Transverse colon (tissue), 4 donors: ENCODE data around the gene TSHB.

Experiments
- EP300 ChIP-seq: sonication (generic); formaldehyde crosslinking; IDR thresholded peaks from one replicate; pipeline ENCODE4 v1.6.1; 2017; ENCODE audit warnings: antibody characterized with exemption, low read depth
- POLR2AphosphoS5 ChIP-seq, 3 donors: sonication (generic); formaldehyde crosslinking; IDR thresholded peaks; one replicate each; pipeline ENCODE4 v1.6.1; 2016; ENCODE audit warnings: antibody characterized with exemption in 3 of 3
- TF ChIP-seq, protein P1 (sequence below), 5 experiments: fragments of 200-600 bp in 3 of 5; fragments of 450-650 bp in 2 of 5; sonication (generic) in 3 of 5; IDR thresholded peaks; 1 replicate in 2 of 5; 2 replicates in 3 of 5; pipeline ENCODE4 v1.5.1; 2016 to 2017; ENCODE audit warnings: antibody characterized with exemption in 5 of 5, inconsistent platforms in 3 of 5, mild to moderate bottlenecking in 2 of 5, moderate library complexity in 1 of 5

DNA sequence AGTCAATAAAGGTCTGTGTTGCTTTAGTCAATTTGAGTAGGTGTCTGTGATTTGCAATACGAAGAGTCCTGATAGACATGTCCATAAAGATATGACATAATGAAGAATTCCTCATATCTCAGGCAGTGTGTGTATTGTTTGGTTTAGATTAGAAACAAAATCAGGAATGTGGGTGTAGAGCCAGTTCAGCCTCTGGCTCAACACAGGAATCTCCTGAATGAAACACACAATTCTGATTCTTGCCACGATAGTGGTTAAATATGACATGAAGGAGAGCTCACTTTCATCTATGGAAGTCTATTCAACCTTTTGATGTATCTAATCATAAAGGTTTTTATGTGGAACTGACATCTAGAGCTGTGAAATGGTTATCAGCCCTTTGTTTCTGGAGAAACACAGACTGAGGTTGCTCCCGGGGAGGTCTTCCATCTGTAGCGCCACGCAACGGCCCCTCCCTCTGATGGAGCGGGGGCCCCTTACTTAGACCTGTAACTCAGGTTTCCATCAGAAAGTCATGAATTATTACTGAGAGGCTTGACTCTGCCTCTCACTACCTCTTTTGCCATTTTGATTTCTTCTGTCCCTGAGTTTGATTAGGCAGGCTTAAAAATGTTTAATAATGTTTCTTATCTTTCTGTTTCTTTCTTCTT lies 40.2 kb downstream of the TSHB start:
- TF ChIP-seq, protein P1, sequence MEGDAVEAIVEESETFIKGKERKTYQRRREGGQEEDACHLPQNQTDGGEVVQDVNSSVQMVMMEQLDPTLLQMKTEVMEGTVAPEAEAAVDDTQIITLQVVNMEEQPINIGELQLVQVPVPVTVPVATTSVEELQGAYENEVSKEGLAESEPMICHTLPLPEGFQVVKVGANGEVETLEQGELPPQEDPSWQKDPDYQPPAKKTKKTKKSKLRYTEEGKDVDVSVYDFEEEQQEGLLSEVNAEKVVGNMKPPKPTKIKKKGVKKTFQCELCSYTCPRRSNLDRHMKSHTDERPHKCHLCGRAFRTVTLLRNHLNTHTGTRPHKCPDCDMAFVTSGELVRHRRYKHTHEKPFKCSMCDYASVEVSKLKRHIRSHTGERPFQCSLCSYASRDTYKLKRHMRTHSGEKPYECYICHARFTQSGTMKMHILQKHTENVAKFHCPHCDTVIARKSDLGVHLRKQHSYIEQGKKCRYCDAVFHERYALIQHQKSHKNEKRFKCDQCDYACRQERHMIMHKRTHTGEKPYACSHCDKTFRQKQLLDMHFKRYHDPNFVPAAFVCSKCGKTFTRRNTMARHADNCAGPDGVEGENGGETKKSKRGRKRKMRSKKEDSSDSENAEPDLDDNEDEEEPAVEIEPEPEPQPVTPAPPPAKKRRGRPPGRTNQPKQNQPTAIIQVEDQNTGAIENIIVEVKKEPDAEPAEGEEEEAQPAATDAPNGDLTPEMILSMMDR (IDR thresholded peaks at IDR 0.05), result no peak
- no peak for TF ChIP-seq POLR2AphosphoS5 (IDR thresholded peaks at IDR 0.05)
- no peak for TF ChIP-seq EP300
